HFFc6 (cell line): ENCODE data around the gene MARVELD2. TPM values are rescaled to one million over a fixed set of nuclear protein-coding genes. Genes with fewer than 3 reads are reported as not detected.

Source experiments
- DNase-seq: peaks from one replicate; pipeline ENCODE4 v3.0.0-alpha.2; 2018
- H3K27ac Mint-ChIP-seq: 2 replicates; pipeline ENCODE4 v1.8.0; 2020; ENCODE audit warnings: mild to moderate bottlenecking, mixed read lengths
- H3K27me3 Mint-ChIP-seq: 2 replicates; pipeline ENCODE4 v1.8.0; 2021; ENCODE audit warnings: mild to moderate bottlenecking, moderate library complexity, mixed read lengths; ENCODE audit not compliant: insufficient read depth
- H3K36me3 Mint-ChIP-seq: 2 replicates; pipeline ENCODE4 v1.8.0; 2021; ENCODE audit warnings: low read depth, mixed read lengths
- H3K4me1 Mint-ChIP-seq: 2 replicates; pipeline ENCODE4 v1.8.0; 2020; ENCODE audit warnings: low read depth, mixed read lengths
- H3K4me3 Mint-ChIP-seq: 2 replicates; pipeline ENCODE4 v1.8.0; 2020; ENCODE audit warnings: mild to moderate bottlenecking, moderate library complexity, mixed read lengths
- H3K9me3 Mint-ChIP-seq: 2 replicates; pipeline ENCODE4 v1.8.0; 2020; ENCODE audit warnings: mild to moderate bottlenecking, mixed read lengths
- total RNA-seq, 6 experiments: library from RNA; stranded (reverse); fragmentation: NEBNext Ultra II Directional; extraction: Animal tissue kit (Norgen Biotek cat#: 25700); gene quantifications; 2 replicates in 1 of 6; 3 replicates in 5 of 6; pipeline ENCODE4 v1.2.3, GENCODE V29; 2021
- TF ChIP-seq, protein P1 (sequence below): fragments of 200-600 bp; sonication (generic); IDR thresholded peaks from 2 replicates; pipeline ENCODE4 v1.5.0; 2021; ENCODE audit warnings: antibody characterized with exemption, mild to moderate bottlenecking

The MARVELD2 gene
- total RNA-seq, 6 experiments from 2014 or later = 0.16 TPM; not detected in 5

- H3K27me3 Mint-ChIP-seq = no peaks in the 10 kb centered on the region; the same call in 1 of the 2 replicates
- TF ChIP-seq, protein P1, sequence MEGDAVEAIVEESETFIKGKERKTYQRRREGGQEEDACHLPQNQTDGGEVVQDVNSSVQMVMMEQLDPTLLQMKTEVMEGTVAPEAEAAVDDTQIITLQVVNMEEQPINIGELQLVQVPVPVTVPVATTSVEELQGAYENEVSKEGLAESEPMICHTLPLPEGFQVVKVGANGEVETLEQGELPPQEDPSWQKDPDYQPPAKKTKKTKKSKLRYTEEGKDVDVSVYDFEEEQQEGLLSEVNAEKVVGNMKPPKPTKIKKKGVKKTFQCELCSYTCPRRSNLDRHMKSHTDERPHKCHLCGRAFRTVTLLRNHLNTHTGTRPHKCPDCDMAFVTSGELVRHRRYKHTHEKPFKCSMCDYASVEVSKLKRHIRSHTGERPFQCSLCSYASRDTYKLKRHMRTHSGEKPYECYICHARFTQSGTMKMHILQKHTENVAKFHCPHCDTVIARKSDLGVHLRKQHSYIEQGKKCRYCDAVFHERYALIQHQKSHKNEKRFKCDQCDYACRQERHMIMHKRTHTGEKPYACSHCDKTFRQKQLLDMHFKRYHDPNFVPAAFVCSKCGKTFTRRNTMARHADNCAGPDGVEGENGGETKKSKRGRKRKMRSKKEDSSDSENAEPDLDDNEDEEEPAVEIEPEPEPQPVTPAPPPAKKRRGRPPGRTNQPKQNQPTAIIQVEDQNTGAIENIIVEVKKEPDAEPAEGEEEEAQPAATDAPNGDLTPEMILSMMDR = no peak
- peaks cover 26% of the 10 kb centered on the region for H3K4me1 Mint-ChIP-seq
- no peak for DNase-seq
- no peaks in the 10 kb centered on the region for H3K9me3 Mint-ChIP-seq
- H3K4me3 Mint-ChIP-seq = peak overlapping the region; percentile 23; the same call in 1 of the 2 replicates
- no peak overlapping the region for H3K27ac Mint-ChIP-seq
- H3K36me3 Mint-ChIP-seq = peaks cover 15% of the 10 kb centered on the region
These were observed 42.5 kb upstream of the MARVELD2 start for GRCh38 chr5:69372394-69372793.

- Mint-ChIP-seq H3K4me3 (no peak overlapping the region), H3K9me3 (no peaks in the 10 kb centered on the region), H3K27ac (no peak overlapping the region), H3K27me3 (no peaks in the 10 kb centered on the region; the same call in 1 of the 2 replicates), H3K36me3 (0 out of 2 replicates have a peak, but pooled peaks cover 4% of the 10 kb centered on the region), H3K4me1 (peaks cover 17% of the 10 kb centered on the region)
- DNase-seq = no peak
- TF ChIP-seq, protein P1 = no peak
These were observed 39.9 kb upstream of the MARVELD2 start for GRCh38 chr5:69374911-69375446.

GRCh38 chr5:69378376-69378775 lies 36.5 kb upstream of the MARVELD2 start:
- no peaks in the 10 kb centered on the region for H3K4me1 Mint-ChIP-seq
- H3K36me3 Mint-ChIP-seq = 0 out of 2 replicates have a peak, but pooled peaks cover 4% of the 10 kb centered on the region
- no peak for DNase-seq
- TF ChIP-seq, protein P1 = no peak
- no peak overlapping the region for H3K27ac Mint-ChIP-seq
- no peak overlapping the region for H3K4me3 Mint-ChIP-seq
- no peaks in the 10 kb centered on the region; the same call in 1 of the 2 replicates for H3K27me3 Mint-ChIP-seq
- H3K9me3 Mint-ChIP-seq = no peaks in the 10 kb centered on the region

DNA sequence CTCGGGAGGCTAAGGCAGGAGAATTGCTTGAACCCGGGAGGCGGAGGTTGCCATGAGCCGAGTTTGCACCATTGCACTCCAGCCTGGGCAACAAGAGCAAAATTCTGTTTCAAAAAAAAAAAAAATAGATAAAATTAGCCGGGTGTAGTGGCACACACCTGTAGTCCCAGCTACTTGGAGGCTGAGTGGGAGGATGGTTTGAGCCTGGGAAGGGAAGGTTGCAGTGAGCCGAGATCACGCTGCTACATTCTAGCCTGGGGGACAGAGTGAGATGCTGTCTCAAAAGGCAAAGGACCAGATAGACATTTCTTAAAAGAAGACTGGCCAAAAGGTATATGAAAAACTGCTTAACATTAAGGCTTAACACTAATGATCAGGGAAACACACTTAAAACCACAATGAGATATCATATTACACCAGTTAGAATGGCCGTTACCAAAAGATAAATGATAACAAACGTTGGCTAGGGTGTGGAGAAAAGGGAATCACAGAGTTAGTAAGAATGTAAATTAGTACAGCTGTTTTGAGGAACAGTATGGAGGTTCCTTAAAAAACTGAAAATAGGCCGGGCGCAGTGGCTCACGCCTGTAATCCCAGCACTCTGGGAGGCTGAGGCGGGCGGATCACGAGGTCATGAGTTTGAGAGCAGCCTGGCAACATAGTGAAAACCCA lies 10.1 kb upstream of the MARVELD2 start:
- Mint-ChIP-seq H3K9me3 (no peaks in the 10 kb centered on the region), H3K27me3 (no peaks in the 10 kb centered on the region; the same call in 1 of the 2 replicates), H3K36me3 (peaks cover 30% of the 10 kb centered on the region), H3K4me1 (no peaks in the 10 kb centered on the region), H3K27ac (no peak overlapping the region; the same call in 1 of the 2 replicates), H3K4me3 (no peak overlapping the region)
- TF ChIP-seq, protein P1 = no peak
- no peak for DNase-seq

DNA sequence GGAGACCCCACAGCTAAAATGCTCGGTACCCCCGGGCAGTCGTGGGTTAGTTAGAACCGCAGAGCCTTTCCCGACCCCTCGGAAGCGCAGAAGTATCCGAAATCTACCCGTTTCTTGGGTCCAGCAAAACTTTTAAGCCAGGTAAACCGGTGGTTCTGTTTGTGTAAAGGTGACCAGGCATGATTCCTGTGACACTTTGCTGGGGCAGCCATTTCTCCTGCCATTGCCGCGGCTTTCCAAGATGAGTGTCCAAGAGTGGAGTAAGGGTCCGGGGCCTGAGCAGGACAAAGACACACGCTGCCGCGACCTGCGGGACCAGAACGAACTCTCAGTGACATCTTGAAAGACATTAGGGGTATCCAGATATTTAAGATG lies 655 bp downstream of the MARVELD2 start:
- Mint-ChIP-seq H3K36me3 (peaks cover 36% of the 10 kb centered on the region), H3K4me1 (no peaks in the 10 kb centered on the region), H3K27me3 (no peaks in the 10 kb centered on the region; the same call in 1 of the 2 replicates), H3K27ac (no peak overlapping the region), H3K9me3 (no peaks in the 10 kb centered on the region), H3K4me3 (no peak overlapping the region)
- TF ChIP-seq, protein P1 = no peak
- DNase-seq = no peak
